HG03460 (cell line): ENCODE results near the gene TMCC1.
"Not testable (repeated sequence)": the region's sequence is repeated elsewhere in the genome, so short reads cannot be mapped to it uniquely, and the experiment has no call there.

Experiments
- ATAC-seq: cut with Tn5 transposase; IDR thresholded peaks from one replicate; pipeline ENCODE4 v1.9.1; 2021; ENCODE audit not compliant: unreplicated experiment

TMCC1 gene

DNA sequence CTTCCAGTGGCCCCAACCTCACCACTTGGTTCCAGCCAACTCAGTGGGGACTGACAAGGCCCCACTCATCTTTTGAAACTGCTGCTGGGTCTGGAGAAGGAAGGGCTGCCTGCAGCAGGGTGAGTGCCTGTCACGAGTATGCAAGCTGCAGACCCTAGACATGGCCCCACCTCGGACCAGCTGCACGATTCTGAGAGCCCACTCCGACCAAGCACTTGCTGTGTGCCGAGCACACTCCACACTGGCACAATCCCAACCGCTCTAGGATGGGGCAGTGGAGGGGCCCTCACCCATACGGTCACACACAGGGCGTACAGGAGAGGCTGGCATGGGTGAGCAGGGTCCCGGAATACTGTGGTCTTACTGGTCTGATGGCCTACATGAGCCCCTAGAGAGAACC is 279.1 kb downstream of the TMCC1 start:
- no peak for ATAC-seq

- ATAC-seq, result no peak
Measured at GRCh38 chr3:129613367-129613740, 280.2 kb downstream of the TMCC1 start.

DNA sequence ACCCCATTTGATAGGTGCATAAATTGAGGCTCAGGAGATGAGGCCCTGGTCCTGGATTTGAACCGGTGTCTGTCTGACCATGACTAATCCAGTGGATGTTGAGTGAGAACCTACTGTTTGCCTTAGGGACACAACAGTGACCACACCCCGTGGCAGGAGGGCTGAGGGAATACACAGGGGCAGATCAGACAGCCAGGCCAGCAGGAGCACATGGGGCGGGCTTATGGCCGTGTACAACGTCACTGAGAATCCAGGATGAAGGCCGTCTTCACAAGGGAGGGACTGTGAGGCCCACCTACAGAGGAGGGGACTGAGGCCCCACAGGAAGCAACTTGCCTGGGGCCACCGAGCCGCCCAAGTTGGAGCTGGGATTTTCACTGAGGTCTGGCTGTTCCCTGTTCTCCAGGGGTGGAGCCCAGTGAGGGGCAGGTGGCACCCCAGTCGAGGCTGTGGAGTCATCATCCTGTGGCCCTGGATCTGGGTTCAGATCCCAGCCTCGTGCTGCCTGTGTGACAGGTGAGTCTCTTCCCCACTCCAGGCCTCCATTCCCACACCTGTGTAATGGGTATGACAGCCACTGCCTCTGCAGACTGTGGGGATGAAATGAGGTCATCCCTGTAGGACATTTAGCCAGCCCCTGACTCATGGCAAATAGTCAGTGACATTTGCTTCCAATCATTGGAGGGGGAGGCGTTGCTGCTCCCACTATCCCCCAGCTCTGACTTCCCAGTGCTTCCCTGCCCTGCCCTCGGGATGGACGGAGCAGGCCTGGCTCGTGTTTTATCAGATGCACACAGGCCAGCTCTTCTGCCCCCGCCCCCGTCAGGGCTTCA is 280.8 kb downstream of the TMCC1 start:
- no peak for ATAC-seq

- no peak for ATAC-seq
Measured at GRCh38 chr3:129611812-129612533, 281.5 kb downstream of the TMCC1 start.

GRCh38 chr3:129611446-129611800 is 282.1 kb downstream of the TMCC1 start:
- no peak for ATAC-seq

GRCh38 chr3:129610794-129611445 is 282.6 kb downstream of the TMCC1 start:
- ATAC-seq, result not testable (repeated sequence)

DNA sequence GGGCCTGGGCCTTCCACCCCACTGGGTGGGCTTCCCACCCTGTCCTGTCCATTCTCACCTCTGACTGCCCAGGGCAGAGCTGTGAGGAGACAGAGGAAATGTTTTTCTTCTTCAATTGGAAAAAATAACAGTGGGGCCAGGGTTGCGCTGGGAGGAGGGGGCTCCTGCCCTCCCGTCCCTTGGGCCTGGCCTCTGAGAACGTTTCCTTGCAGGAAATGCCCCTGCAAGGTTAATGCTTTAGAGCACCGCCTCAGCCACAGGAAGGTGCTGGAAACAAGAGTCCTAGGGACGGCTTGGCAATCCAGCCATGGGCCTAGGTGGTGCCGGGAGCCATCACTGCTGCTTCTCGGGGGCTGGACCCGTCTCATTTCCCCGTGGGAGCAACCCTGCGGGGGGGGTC is 283.2 kb downstream of the TMCC1 start:
- ATAC-seq, result no peak

DNA sequence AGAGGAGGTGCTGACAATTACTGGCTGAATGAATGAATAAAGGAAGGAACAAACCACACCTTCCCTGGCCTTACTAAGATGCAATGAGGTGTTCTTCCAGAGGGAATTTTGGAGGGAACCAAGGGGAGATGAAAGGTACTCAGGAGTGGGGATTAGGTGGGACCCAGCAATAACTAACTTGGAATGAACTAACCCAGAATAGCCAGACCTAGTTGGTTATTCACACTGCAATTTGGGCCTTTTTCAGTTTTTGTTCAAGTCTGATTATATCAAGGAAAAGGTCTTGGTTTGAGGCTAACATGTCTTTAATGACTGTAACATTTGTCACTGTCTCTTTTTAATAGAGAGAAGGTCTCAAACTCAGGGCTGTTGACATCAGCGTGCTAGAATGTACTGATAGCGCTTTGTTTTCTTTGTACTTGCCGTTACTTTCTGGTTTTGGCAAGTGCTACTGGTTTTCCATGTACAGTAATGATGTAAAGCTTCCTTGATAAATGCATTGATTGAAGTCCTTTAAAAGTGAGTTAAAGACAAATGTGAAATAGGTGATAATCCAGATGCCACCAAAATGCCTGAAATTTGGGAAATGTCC is 283.8 kb downstream of the TMCC1 start:
- no peak for ATAC-seq

GRCh38 chr3:129608936-129609590 is 284.4 kb downstream of the TMCC1 start:
- ATAC-seq, result no peak

DNA sequence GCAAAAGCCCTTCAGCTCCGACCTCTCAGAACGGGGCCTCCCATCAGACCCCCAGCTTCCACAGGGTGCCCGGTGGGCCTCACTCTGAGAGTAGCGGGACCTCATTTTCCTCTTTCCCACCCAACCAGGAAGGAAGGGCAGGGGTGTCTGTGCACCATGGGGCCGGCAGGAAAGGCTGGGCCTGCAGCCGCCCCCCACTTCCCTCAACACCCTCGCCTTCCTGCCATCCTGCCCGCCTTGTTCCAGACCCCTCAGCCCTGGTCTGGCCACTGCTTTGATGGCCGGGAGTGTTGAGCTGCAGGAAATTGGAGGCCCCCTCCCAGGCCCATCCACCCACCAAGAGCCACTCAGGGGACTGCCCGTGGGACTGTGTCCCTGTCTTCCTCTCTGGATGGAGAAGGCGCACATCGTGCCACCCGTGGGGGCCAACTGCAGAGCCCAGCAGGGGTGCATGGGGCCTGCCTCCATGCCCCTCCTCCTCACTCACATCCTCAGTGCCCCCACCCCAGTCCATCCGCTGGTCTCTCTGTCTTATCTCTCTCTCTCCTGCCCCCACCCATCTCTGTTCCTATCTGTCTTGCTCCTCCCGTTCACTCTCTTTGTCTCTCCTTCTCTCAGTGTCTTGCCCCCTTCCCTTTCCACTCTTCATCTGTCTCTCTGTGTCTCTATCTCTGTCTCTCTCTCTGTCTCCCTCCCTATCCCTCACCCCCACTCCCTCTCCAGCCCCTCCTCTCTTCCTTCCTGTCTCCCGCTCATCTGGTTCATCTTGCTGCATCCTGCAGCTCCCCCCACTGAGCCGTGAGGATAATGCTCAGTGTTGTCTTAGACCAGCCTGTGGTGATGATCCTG is 285.2 kb downstream of the TMCC1 start:
- no peak for ATAC-seq

DNA sequence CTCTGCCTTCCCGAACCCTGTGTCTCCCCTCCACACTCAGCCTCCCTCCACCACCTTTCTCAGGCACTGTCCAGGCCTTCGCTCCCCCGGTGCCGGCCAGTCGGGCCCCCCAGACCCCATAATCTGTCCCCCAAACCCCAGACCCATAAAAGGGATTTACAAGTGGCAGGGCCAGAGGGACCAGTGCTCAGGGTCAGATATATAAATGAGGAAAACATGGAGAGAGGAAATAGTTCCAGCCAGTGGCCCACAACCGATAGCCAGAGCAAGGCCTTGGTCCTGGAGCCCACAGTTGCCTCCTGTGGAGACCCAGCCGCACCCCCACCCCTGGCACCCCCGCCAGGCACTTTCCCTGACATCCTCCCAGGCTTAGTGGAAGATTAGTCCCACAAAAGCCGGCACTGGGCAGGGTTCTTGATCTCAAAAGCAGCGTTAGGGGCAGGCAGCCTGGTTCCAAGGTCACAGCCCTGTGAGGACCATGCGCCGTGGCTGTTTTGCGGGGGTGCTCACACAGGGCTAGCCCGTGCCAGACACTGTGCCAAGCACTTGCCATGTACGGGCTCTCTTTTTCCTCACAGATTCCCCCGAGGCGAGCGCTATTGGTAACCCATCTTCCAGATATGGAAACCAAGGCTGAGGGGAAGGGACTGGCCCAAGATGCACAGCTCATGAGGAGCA is 286.0 kb downstream of the TMCC1 start:
- ATAC-seq, result no peak

DNA sequence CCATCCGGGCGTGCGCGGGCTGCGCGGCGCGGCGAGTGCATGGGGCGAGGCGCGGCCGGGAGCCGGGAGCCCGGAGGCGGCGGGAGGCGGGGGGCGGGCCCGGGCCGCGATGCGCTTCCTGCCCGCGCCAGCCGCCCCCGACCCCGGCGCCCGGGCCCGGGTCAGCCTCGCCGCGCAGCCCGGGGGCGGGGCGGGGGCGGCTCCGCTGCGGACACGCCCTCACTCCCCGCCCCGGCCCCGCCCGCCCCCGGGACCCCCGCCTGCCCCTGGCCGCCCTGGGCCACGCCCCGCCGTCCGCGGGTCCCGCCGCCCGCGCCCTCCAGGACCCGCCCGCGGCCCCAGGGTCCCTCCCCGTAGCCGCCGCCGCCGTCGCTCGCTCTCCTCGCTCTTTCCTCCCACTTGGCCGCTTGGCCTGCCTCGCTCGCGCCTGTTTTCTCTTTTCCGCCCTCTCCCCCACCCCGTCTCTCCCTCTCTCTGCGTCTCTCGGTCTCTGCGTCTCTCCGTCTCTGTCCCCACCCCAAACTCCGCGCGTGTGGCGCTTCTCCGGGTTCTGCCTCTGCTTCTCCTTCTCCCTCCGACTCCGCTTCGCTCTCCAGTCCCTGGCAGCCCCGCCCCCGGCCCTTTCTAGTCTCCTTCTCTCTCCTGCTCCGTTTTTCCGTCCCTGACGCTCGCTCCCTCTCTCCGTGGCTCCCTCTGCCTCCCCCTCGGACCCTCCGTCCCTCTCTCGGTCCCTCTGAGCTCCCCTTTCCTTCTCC is 286.7 kb downstream of the TMCC1 start, which contains the start of gene PLXND1:
Gene PLXND1, minus strand, starts transcription at position 41 of the 755 bp plus-strand sequence. Its CDS starts 37 bp downstream, at position 4.
- peak; percentile 47 for ATAC-seq

DNA sequence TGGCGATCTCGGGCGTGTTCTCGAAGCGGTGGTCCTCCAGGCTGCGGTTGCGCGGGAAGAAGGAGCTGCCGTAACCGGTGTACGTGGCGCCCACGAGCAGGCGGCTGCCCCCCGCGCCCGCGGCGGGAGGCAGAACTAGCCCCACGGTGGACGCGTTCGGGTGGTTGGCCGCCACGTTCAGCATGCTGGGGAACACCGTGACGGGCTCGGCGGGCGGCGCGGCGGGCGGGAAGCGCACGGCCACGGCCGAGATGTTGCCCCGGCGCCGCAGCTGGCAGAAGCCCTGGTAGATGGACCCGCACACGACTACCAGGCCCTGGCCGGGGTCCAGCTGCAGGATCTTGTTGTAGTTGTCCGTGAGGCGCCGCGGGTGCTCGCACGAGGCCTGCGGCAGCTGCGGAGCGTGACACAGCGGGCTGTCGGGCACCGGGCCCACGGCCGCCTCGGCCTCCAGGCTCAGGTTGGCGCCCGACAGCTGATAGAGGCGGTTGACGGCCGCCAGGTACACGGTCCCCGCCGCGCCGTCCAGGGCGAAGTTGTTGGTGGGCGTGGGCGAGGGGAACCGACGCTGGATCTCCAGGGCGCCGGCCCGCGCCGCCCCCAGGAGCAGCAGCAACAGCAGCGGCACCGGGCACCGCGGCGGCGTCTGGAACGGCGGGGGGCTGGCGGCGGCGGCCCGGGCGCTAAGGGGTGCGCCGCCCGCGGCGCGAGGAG is 287.4 kb downstream of the TMCC1 start:
- no peak for ATAC-seq

- ATAC-seq, result no peak
Measured at GRCh38 chr3:129605203-129605921, 288.1 kb downstream of the TMCC1 start.

- ATAC-seq, result no peak
Measured at GRCh38 chr3:129604767-129605166, 288.7 kb downstream of the TMCC1 start.

DNA sequence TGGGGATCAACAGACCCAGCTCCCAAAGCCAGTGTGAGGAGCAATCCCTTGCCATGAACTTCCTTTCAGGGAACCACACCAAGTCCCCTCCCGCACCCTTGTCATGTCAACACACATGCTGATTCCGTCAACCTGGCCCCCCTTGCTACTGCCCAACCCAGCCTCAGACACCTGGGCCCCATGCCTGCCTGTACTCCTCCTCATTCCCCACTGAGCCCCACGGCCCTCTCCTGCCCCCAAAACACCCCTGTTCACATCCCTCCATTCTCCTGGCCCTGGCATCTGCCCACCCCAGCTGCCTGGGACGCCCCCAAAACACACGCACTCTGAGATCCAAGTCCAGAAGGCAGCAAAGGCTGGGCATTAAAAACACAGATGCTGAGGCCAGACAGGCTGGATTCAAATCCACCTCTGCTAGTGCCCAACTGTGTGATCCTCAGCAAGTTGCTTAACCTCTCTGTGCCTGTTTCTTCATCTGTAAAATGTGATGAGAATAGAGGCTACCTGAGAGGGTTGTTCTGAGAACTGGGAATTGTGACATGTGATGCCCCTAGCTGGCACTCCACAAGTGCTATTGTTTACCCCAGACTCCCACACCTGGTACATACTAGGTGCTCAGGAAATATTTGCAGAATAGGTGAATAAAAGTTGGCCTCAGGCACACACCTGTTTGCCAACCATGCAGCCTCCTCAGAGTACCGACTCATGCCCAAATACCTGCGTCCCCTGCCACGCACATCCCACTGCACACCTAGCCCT is 289.3 kb downstream of the TMCC1 start:
- ATAC-seq, result no peak

DNA sequence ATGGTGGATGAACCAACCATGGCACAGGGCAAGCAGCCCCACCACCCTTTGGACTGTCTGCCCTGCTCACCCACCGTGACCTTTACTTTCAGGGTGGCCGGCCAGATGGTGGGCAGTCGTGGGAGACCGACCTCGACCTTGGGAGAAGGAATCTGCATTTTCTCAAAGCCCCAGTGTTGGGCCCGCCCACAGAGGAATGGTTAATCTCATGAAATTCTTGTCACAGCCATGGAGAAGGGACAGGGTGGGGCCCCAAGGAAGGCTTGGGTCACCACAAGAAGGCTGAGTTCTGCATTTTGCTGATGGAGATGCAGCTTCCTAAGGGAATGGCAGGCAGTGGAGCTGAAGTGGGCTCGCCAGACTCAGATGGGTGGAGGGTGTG is 290.0 kb downstream of the TMCC1 start:
- no peak for ATAC-seq
